D721Med (cell line): ENCODE results near the gene FFAR3.

ENCODE experiments used
- DNase-seq: peaks from one replicate; pipeline ENCODE4 v3.0.0; 2011; ENCODE audit warnings: low spot score; ENCODE audit not compliant: insufficient read length
- FAIRE-seq: peaks from 2 replicates; lab custom pipeline; 2011; peaks lifted over from hg19 to GRCh38; lab: Jason Lieb, UNC
- CTCF ChIP-seq: IDR thresholded peaks from 2 replicates; pipeline ENCODE4 v1.5.1; 2012; ENCODE audit warnings: mild to moderate bottlenecking, control low read depth; ENCODE audit not compliant: insufficient read depth; ENCODE audit errors: missing control alignments

Gene FFAR3

DNA sequence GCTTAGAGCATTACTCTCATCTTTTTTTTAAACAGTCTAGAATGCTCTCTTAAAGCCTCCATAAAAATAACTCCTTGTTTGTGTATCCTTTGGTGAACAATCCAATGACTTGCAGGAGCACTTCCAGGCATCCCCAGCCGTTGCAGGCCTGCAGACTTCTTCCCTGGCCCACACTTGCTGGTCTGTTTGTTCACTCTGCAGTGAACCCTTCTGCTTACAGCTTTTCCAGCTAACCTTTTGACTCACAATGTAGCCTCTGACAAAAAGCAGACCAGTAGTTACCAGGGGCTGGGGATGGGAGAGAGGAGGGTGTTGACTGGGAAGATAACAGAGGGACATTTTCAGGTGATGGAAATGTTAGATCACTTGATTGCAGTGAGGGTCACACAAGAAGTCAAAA, 21.7 kb downstream of the FFAR3 start:
- no peak for TF ChIP-seq CTCF
- DNase-seq, result no peak
- no peak for FAIRE-seq

GRCh38 chr19:35380450-35381124, 22.3 kb downstream of the FFAR3 start:
- FAIRE-seq (no peak), DNase-seq (no peak)
- no peak for TF ChIP-seq CTCF

GRCh38 chr19:35381318-35381717, 23.1 kb downstream of the FFAR3 start:
- no peak for FAIRE-seq

GRCh38 chr19:35381926-35382325, 23.7 kb downstream of the FFAR3 start:
- TF ChIP-seq CTCF, result no peak
- no peak for FAIRE-seq
- DNase-seq, result no peak

More at GRCh38 chr19:35381318-35381717, 23.1 kb downstream of the FFAR3 start:
- no peak for TF ChIP-seq CTCF
- no peak for DNase-seq

DNA sequence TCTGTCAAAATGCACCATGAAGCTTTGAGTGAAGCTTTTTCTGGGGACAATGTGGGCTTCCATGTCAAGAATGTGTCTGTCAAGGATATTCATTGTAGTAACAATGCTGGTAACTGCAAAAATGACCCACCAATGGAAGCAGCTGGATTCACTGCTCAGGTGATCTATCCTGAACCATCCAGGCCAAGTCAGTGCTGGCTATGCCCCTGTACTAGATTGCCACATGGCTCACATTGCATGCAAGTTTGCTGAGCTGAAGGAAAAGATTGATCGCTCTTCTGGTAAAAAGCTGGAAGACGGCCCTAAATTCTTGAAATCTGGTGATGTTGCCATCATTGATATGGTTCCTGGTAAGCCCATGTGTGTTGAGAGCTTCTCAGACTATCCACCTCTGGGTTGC, 25.3 kb downstream of the FFAR3 start:
- DNase-seq (no peak), FAIRE-seq (no peak)
- TF ChIP-seq CTCF, result no peak

- FAIRE-seq, result no peak
- TF ChIP-seq CTCF, result no peak
- DNase-seq, result no peak
Measured at GRCh38 chr19:35388277-35389054, 30.2 kb downstream of the FFAR3 start.
